Uterus (tissue), 2 donors: ENCODE results near the gene DOCK4.

Source experiments
- CTCF ChIP-seq, 4 experiments: fragments of 200-600 bp in 2 of 4; fragments of 450-650 bp in 2 of 4; sonication (generic) in 2 of 4; IDR thresholded peaks; one replicate each; pipeline ENCODE4 v1.5.1; 2016 to 2019; ENCODE audit warnings: antibody characterized with exemption in 4 of 4, mild to moderate bottlenecking in 2 of 4, moderate library complexity in 1 of 4
- POLR2A ChIP-seq, 2 donors: fragments of 450-650 bp; IDR thresholded peaks; one replicate each; pipeline ENCODE4 v1.6.1; 2016; ENCODE audit warnings: antibody characterized with exemption in 2 of 2, mild to moderate bottlenecking in 1 of 2, moderate library complexity in 1 of 2

GRCh38 chr7:111918461-111918860 is 287.7 kb downstream of the DOCK4 start:
- TF ChIP-seq CTCF (IDR thresholded peaks at IDR 0.05), result no peak
- no peak for TF ChIP-seq POLR2A (IDR thresholded peaks at IDR 0.05)
